Measurements from ENCODE around the gene COL15A1. TPM values are rescaled to one million over a fixed set of nuclear protein-coding genes. Genes with fewer than 3 reads are reported as not detected.

The COL15A1 gene
- total RNA-seq, 1 experiment from 2014 or later: not detected

DNA sequence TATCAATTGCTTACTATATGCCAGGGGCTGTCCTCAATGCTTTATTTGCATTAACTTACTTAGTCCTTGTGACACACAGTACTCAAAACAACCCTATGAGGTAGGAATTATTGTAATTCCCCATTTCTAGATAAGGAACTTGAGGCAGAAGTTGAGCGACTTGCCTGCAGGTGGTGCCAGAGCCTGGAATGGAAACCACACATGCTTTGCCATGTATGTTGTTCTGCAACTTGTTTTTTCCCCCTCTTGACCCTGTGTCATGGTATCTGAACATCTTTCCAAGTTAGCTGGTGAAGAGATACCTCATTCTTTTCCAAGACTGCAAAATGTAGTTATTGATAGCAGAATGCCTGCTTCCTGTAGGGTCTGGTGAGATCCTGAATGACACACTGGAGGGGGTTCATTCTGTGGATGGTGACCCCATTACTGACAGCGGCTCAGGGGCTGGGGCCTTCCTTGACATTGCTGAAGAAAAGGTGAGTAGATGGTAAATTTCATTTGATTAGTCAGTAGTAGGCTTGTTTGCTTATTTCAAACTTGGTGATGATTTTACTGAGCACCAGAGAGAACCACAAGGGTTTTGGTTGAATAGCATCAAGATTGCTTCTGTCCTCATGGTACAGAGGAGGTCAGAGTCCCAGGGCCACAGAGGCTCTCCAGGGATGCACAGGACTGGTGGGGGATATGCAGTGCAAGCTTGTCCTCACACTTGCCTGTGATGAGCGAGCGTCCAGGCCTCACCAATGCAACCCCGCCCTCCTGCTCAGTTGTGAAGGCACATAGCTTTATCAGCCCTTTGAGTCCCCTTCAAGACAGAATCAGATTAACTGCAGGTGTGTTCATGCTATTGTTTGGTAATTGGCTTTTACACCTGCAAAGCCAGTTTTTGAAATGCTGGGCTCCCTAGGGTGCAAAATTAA lies 57.0 kb downstream of the COL15A1 start:
- no peak overlapping the region for H2BK120ac ChIP-seq (ENCODE audit: low read depth, low read length, poor library complexity, severe bottlenecking)
- no peak overlapping the region for H4K5ac ChIP-seq (ENCODE audit: insufficient read length, low read depth, low read length)
- no peak overlapping the region for H3K27ac ChIP-seq (ENCODE audit: insufficient read length, low read depth, low read length)
- H3K4me2 ChIP-seq (ENCODE audit: insufficient read depth, insufficient read length, low read length): no peak overlapping the region
- no peak overlapping the region for H2BK20ac ChIP-seq (ENCODE audit: low read depth, low read length, poor library complexity, severe bottlenecking)
- H3K79me1 ChIP-seq (ENCODE audit: insufficient read depth, low read depth, low read length, poor library complexity, severe bottlenecking): no peaks in the 10 kb centered on the region
- Mint-ChIP-seq H3K27me3 (ENCODE audit: low read depth) (peaks cover 9% of the 10 kb centered on the region; the same call in 1 of the 2 replicates), H3K9me3 (peaks cover 3% of the 10 kb centered on the region in 2 experiments; a peak in 3 of 5 replicates), H3K4me3 (no peak overlapping the region; a peak in 1 of 5 replicates), H3K4me1 (peaks cover 28 to 30% of the 10 kb centered on the region in 2 experiments), H3K36me3 (ENCODE audit: insufficient read depth in 1 of 3, low read depth in 3 of 3) (no peaks in the 10 kb centered on the region; a peak in 3 of 7 replicates), H3K27ac (peak overlapping the region in 1 of 3 experiments; percentile 52; a peak in 1 of 7 replicates)
- H2BK12ac ChIP-seq (ENCODE audit: insufficient read length, low read depth, low read length): no peak overlapping the region
- no peak overlapping the region for H3T11ph ChIP-seq (ENCODE audit: low read length)
- no peaks in the 10 kb centered on the region for H3K79me2 ChIP-seq (ENCODE audit: insufficient read depth, low read length)
- H2AFZ ChIP-seq (ENCODE audit: low read length): no peak overlapping the region
- H3K18ac ChIP-seq (ENCODE audit: insufficient read length, low read depth, low read length): no peak overlapping the region
- H3K23me2 ChIP-seq (ENCODE audit: insufficient read length, low read depth, low read length, poor library complexity, severe bottlenecking): no peaks in the 10 kb centered on the region
- H2BK5ac ChIP-seq (ENCODE audit: insufficient read length, low read length): no peak overlapping the region
- H3K4me1 ChIP-seq (ENCODE audit: insufficient read depth, low read length): no peaks in the 10 kb centered on the region
- TF ChIP-seq, protein P1, sequence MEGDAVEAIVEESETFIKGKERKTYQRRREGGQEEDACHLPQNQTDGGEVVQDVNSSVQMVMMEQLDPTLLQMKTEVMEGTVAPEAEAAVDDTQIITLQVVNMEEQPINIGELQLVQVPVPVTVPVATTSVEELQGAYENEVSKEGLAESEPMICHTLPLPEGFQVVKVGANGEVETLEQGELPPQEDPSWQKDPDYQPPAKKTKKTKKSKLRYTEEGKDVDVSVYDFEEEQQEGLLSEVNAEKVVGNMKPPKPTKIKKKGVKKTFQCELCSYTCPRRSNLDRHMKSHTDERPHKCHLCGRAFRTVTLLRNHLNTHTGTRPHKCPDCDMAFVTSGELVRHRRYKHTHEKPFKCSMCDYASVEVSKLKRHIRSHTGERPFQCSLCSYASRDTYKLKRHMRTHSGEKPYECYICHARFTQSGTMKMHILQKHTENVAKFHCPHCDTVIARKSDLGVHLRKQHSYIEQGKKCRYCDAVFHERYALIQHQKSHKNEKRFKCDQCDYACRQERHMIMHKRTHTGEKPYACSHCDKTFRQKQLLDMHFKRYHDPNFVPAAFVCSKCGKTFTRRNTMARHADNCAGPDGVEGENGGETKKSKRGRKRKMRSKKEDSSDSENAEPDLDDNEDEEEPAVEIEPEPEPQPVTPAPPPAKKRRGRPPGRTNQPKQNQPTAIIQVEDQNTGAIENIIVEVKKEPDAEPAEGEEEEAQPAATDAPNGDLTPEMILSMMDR (conservative IDR thresholded peaks at IDR 0.05): peak; percentile 74
- H3K4ac ChIP-seq (ENCODE audit: low read depth, low read length): no peak overlapping the region
- H3K9me3 ChIP-seq (ENCODE audit: control insufficient read depth, low read depth, low read length): no peaks in the 10 kb centered on the region
- H4K20me1 ChIP-seq (ENCODE audit: control insufficient read depth, insufficient read depth, insufficient read length): no peaks in the 10 kb centered on the region
- DNase-seq: peak; percentile 46
- H3K23ac ChIP-seq (ENCODE audit: insufficient read length, low read depth, low read length): no peak overlapping the region
- H3K27me3 ChIP-seq (ENCODE audit: insufficient read depth, low read length): no peaks in the 10 kb centered on the region
- H4K91ac ChIP-seq (ENCODE audit: insufficient read length, low read depth, low read length): no peak overlapping the region
- H2BK15ac ChIP-seq (ENCODE audit: low read depth, low read length): no peak overlapping the region
- no peak overlapping the region for H3K56ac ChIP-seq (ENCODE audit: insufficient read length, low read depth, low read length)
- no peak overlapping the region for H3K14ac ChIP-seq (ENCODE audit: insufficient read depth, low read length)
- no peak overlapping the region for H2AK5ac ChIP-seq (ENCODE audit: insufficient read length, low read length)
- H4K8ac ChIP-seq (replicated peaks; ENCODE audit: insufficient read length, low read depth, low read length): no peak overlapping the region
- no peak overlapping the region for H3K9ac ChIP-seq (ENCODE audit: extremely low read depth, insufficient read length, low read length)
- no CpG with 5 or more reads among the region's 5 CpGs for WGBS (ENCODE audit: extremely low coverage, insufficient read length, low lambda C conversion rate)
